Endothelial cell of umbilical vein (primary cell): ENCODE data around the gene CHPF2. TPM values are rescaled to one million over a fixed set of nuclear protein-coding genes. Genes with fewer than 3 reads are reported as not detected.

ENCODE experiments used
- BruUV-seq: library from RNA; stranded (reverse); fragments of 400-500 nt; replicated peaks from 2 replicates; lab custom pipeline; 2021; lab: Mats Ljungman, UMichigan
- CTCF ChIA-PET: fragments of 300-600, 350-600 bp; sonication (Branson Sonifier 250); formaldehyde crosslinking; loops from one replicate; lab custom pipeline; 2021; ENCODE audit warnings: antibody characterized with exemption, inconsistent platforms; lab: Charles Lee
- POLR2A ChIA-PET: fragments of 300-600, 350-600 bp; sonication (Branson Sonifier 250); formaldehyde crosslinking; loops from one replicate; lab custom pipeline; 2021; ENCODE audit warnings: antibody characterized with exemption, inconsistent platforms; lab: Charles Lee
- DNase-seq: peaks from one replicate; pipeline ENCODE4 v3.0.0-alpha.2; 2011; ENCODE audit warnings: low read depth, low spot score
- FAIRE-seq: peaks from 2 replicates; lab custom pipeline; 2011; peaks lifted over from hg19 to GRCh38; lab: Jason Lieb, UNC
- H2AFZ ChIP-seq: 2 replicates; pipeline ENCODE4 v1.6.0; 2012; ENCODE audit warnings: low read depth, low read length, control low read depth, inconsistent platforms
- H3K27ac ChIP-seq: 2 replicates; pipeline ENCODE4 v1.5.1; 2011; ENCODE audit warnings: low read depth, mild to moderate bottlenecking, control low read depth, low read length, moderate library complexity; ENCODE audit not compliant: insufficient read depth
- H3K27me3 ChIP-seq, 2 experiments: 2 replicates each; pipeline versions ENCODE4 v1.6.0 to v1.6.1; 2011; ENCODE audit warnings: low read length in 2 of 2, mixed read lengths in 1 of 2; ENCODE audit not compliant: control insufficient read depth in 2 of 2, insufficient read depth in 2 of 2
- H3K36me3 ChIP-seq, 2 experiments: 2 replicates in 1 of 2; 3 replicates in 1 of 2; pipeline ENCODE4 v1.5.1; 2011; ENCODE audit warnings: low read length in 2 of 2, mild to moderate bottlenecking in 1 of 2, moderate library complexity in 1 of 2; ENCODE audit not compliant: control insufficient read depth in 2 of 2, insufficient read depth in 2 of 2; ENCODE audit errors: extremely low read depth in 1 of 2
- H3K4me1 ChIP-seq: 3 replicates; pipeline ENCODE4 v1.5.1; 2011; ENCODE audit warnings: mild to moderate bottlenecking, low read length; ENCODE audit not compliant: control insufficient read depth, insufficient read depth; ENCODE audit errors: extremely low read depth
- H3K4me2 ChIP-seq: 2 replicates; pipeline ENCODE4 v1.6.1; 2011; ENCODE audit warnings: low read length, control low read depth, mixed read lengths; ENCODE audit not compliant: insufficient read depth
- H3K4me3 ChIP-seq, 3 experiments: fragments of 200-600 bp in 1 of 3; sonication (generic), shearing (Covaris generic) in 1 of 3; replicated peaks in 1 of 3; 2 replicates each; pipeline ENCODE4 v1.5.1; 2011 to 2016; ENCODE audit warnings: control low read depth in 3 of 3, low read length in 3 of 3, mild to moderate bottlenecking in 2 of 3, inconsistent platforms in 1 of 3, low read depth in 1 of 3, moderate library complexity in 1 of 3; ENCODE audit not compliant: insufficient read depth in 1 of 3
- H3K79me2 ChIP-seq: 2 replicates; pipeline ENCODE4 v1.6.0; 2012; ENCODE audit warnings: low read length, inconsistent platforms; ENCODE audit not compliant: control insufficient read depth, insufficient read depth
- H3K9ac ChIP-seq: replicated peaks from 2 replicates; pipeline ENCODE3; 2011; ENCODE audit warnings: low read length, control low read depth; ENCODE audit not compliant: insufficient read depth; ENCODE audit errors: extremely low read depth
- H3K9me1 ChIP-seq: replicated peaks from 3 replicates; pipeline ENCODE4 v1.6.0; 2011; ENCODE audit warnings: mild to moderate bottlenecking, low read length; ENCODE audit not compliant: control insufficient read depth, insufficient read depth; ENCODE audit errors: extremely low read depth
- H3K9me3 ChIP-seq: replicated peaks from 2 replicates; pipeline ENCODE4 v1.5.1; 2012; ENCODE audit warnings: low read length, inconsistent platforms; ENCODE audit not compliant: control insufficient read depth, insufficient read depth
- H4K20me1 ChIP-seq: replicated peaks from 2 replicates; pipeline ENCODE3; 2011; ENCODE audit warnings: mild to moderate bottlenecking, low read length; ENCODE audit not compliant: control insufficient read depth, insufficient read depth; ENCODE audit errors: extremely low read depth
- CTCF ChIP-seq, 2 donors: IDR thresholded peaks; 1 replicate in 1 of 2; 2 replicates in 1 of 2; pipeline ENCODE4 v1.5.1; 2011; ENCODE audit warnings: low read length in 2 of 2, mild to moderate bottlenecking in 2 of 2, moderate library complexity in 2 of 2, control low read depth in 1 of 2, inconsistent platforms in 1 of 2, low read depth in 1 of 2; ENCODE audit not compliant: insufficient read depth in 1 of 2; ENCODE audit errors: extremely low read depth in 1 of 2
- EZH2 ChIP-seq: IDR thresholded peaks from 2 replicates; pipeline ENCODE4 v1.6.1; 2012; ENCODE audit warnings: borderline replicate concordance, low read depth, mild to moderate bottlenecking, moderate library complexity, low read length, inconsistent platforms; ENCODE audit not compliant: severe bottlenecking
- FOS ChIP-seq: IDR thresholded peaks from 2 replicates; pipeline ENCODE4 v1.6.1; 2011; ENCODE audit warnings: mild to moderate bottlenecking, low read length, moderate library complexity, borderline replicate concordance; ENCODE audit not compliant: insufficient read depth
- GATA2 ChIP-seq: IDR thresholded peaks from 2 replicates; pipeline ENCODE4 v1.7.0; 2011; ENCODE audit warnings: low read depth, mild to moderate bottlenecking, moderate library complexity, mixed read lengths, low read length; ENCODE audit not compliant: insufficient read length, insufficient read depth
- JUN ChIP-seq: IDR thresholded peaks from 2 replicates; pipeline ENCODE4 v1.6.1; 2011; ENCODE audit warnings: borderline replicate concordance, low read depth; ENCODE audit not compliant: insufficient read length, insufficient read depth
- MYC ChIP-seq: IDR thresholded peaks from one replicate; pipeline ENCODE4 v1.6.1; 2011; ENCODE audit warnings: mild to moderate bottlenecking, low read depth, low read length
- POLR2A ChIP-seq: IDR thresholded peaks from 2 replicates; pipeline ENCODE4 v1.6.1; 2012; ENCODE audit warnings: low read depth, mild to moderate bottlenecking, control low read depth, low read length
- POLR2AphosphoS5 ChIP-seq: IDR thresholded peaks from 2 replicates; pipeline ENCODE4 v1.6.1; 2012; ENCODE audit warnings: low read depth, mild to moderate bottlenecking, control low read depth, low read length, moderate library complexity; ENCODE audit not compliant: insufficient read depth
- dilution Hi-C: fragments of 300-500 bp; cut with MboI; formaldehyde crosslinking; loops from one replicate; pipeline ENCODE4 v1.15.0; 2019; ENCODE audit warnings: low sequenced_read_pairs; ENCODE audit not compliant: extremely low pct_ligation_motif_present
- intact Hi-C: fragments of 100-400 bp; cut with micrococcal nuclease; formaldehyde crosslinking; loops from one replicate; pipeline ENCODE4 v1.10.0; 2022
- polyA plus RNA-seq, 4 experiments: library from polyadenylated mRNA; depleted of rRNA in 3 of 4; stranded (reverse) in 3 of 4; unstranded in 1 of 4; fragments of >200 nt; gene quantifications; 2 replicates each; pipeline versions ENCODE4 v1.2.1 to v1.2.3, GENCODE V29; 2011 to 2012; ENCODE audit warnings: missing spikeins in 1 of 4
- total RNA-seq: library from RNA; stranded (reverse); gene quantifications from 2 replicates; pipeline ENCODE4 v1.2.3, GENCODE V29; 2021
- TF ChIP-seq, protein P1 (sequence below): IDR thresholded peaks from 2 replicates; pipeline ENCODE4 v1.6.1; 2011; ENCODE audit not compliant: insufficient read depth, insufficient read length

The CHPF2 gene
- total and polyA plus RNA-seq, 2 donors (not counting 3 experiments of a cell fraction or from before 2014, with no cell fraction given), result 72.8 to 75.0 TPM

GRCh38 chr7:151236406-151236805, 4.1 kb downstream of the CHPF2 start:
- Histone ChIP-seq H3K4me1 (peaks cover 13% of the 10 kb centered on the region), H4K20me1 (no peaks in the 10 kb centered on the region), H3K9ac (no peak overlapping the region), H3K4me2 (no peak overlapping the region), H3K9me1 (no peaks in the 10 kb centered on the region), H2AFZ (no peak overlapping the region), H3K36me3 (peaks cover 3 to 37% of the 10 kb centered on the region in 2 experiments), H3K9me3 (no peaks in the 10 kb centered on the region), H3K4me3 (no peak overlapping the region), H3K27me3 (no peaks in the 10 kb centered on the region), H3K79me2 (peaks cover 39% of the 10 kb centered on the region), H3K27ac (no peak overlapping the region)
- DNase-seq, result no peak
- dilution Hi-C loops (no loop called here), intact Hi-C loops (no loop called here)
- ChIA-PET POLR2A (no interaction called here), CTCF (interaction anchor here (1.0 to 2.7 kb wide), 3 partner anchors 9 to 113 kb away, joined by 3 to 11 read pairs (median 4); partner anchors contain the start of gene ABCF2)
- FAIRE-seq, result no peak
- no peak for TF ChIP-seq POLR2AphosphoS5
- no peak for TF ChIP-seq POLR2A
- TF ChIP-seq MYC, result no peak
- no TSS peak for BruUV-seq

DNA sequence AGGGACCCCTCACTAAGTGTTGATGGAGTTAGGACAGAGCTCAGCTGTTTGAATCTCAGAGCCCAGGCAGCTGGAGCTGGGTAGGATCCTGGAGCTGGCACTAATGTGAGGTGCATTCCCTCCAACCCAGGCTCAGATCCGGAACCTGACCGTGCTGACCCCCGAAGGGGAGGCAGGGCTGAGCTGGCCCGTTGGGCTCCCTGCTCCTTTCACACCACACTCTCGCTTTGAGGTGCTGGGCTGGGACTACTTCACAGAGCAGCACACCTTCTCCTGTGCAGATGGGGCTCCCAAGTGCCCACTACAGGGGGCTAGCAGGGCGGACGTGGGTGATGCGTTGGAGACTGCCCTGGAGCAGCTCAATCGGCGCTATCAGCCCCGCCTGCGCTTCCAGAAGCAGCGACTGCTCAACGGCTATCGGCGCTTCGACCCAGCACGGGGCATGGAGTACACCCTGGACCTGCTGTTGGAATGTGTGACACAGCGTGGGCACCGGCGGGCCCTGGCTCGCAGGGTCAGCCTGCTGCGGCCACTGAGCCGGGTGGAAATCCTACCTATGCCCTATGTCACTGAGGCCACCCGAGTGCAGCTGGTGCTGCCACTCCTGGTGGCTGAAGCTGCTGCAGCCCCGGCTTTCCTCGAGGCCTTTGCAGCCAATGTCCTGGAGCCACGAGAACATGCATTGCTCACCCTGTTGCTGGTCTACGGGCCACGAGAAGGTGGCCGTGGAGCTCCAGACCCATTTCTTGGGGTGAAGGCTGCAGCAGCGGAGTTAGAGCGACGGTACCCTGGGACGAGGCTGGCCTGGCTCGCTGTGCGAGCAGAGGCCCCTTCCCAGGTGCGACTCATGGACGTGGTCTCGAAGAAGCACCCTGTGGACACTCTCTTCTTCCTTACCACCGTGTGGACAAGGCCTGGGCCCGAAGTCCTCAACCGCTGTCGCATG, 5.2 kb downstream of the CHPF2 start:
- intact Hi-C loops, result no loop called here
- dilution Hi-C loops, result no loop called here
- Histone ChIP-seq H3K79me2 (peaks cover 39% of the 10 kb centered on the region), H4K20me1 (no peaks in the 10 kb centered on the region), H3K9ac (no peak overlapping the region), H3K27ac (no peak overlapping the region), H3K4me2 (no peak overlapping the region), H3K9me3 (no peaks in the 10 kb centered on the region), H3K4me3 (no peak overlapping the region), H3K9me1 (no peaks in the 10 kb centered on the region), H3K4me1 (peaks cover 8% of the 10 kb centered on the region), H3K36me3 (peaks cover 3 to 37% of the 10 kb centered on the region in 2 experiments), H2AFZ (no peak overlapping the region), H3K27me3 (no peaks in the 10 kb centered on the region)
- FAIRE-seq (no peak), DNase-seq (no peak)
- TF ChIP-seq FOS (no peak), POLR2A (no peak), GATA2 (no peak), POLR2AphosphoS5 (no peak), JUN (no peak), MYC (no peak), EZH2 (no peak), CTCF (IDR thresholded peaks at IDR 0.05; ENCODE audit: extremely low read depth in 1 of 2, insufficient read depth in 1 of 2, low read depth in 1 of 2, low read length in 2 of 2) (no peak)
- TF ChIP-seq, protein P1, sequence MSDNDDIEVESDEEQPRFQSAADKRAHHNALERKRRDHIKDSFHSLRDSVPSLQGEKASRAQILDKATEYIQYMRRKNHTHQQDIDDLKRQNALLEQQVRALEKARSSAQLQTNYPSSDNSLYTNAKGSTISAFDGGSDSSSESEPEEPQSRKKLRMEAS, result no peak
- ChIA-PET POLR2A (no interaction called here), CTCF (interaction anchor here (1.0 to 2.7 kb wide), 3 partner anchors 8 to 114 kb away, joined by 3 to 11 read pairs (median 4); partner anchors contain the start of gene ABCF2)
- BruUV-seq, result no TSS peak
